K562 (cell line): ENCODE results near the gene SREBF1. TPM values are rescaled to one million over a fixed set of nuclear protein-coding genes. Genes with fewer than 3 reads are reported as not detected.

ENCODE experiments used
- CBX3 ChIP-seq, 2 experiments: IDR thresholded peaks; 1 replicate in 1 of 2; 2 replicates in 1 of 2; pipeline ENCODE4 v1.6.1; 2012; ENCODE audit warnings: inconsistent platforms in 2 of 2, low read length in 2 of 2, borderline replicate concordance in 1 of 2, control low read depth in 1 of 2
- DMBX1 ChIP-seq: fragments of 250-450 bp; sonication (Bioruptor Pico); IDR thresholded peaks from 2 replicates; pipeline ENCODE4 v1.8.0; 2022; ENCODE audit warnings: inconsistent platforms, mild to moderate bottlenecking, moderate library complexity, borderline replicate concordance
- FOXK1 ChIP-seq: sonication (generic); formaldehyde crosslinking; IDR thresholded peaks from 2 replicates; pipeline ENCODE4 v1.8.0; 2022; ENCODE audit warnings: missing genetic modification reagents, mild to moderate bottlenecking, borderline replicate concordance
- HNRNPUL1 ChIP-seq: fragments of 200-400 bp; formaldehyde crosslinking; IDR thresholded peaks from 2 replicates; pipeline ENCODE4 v1.6.1; 2017; ENCODE audit warnings: low read length
- JUND ChIP-seq, 2 experiments: IDR thresholded peaks; 2 replicates in 1 of 2; 3 replicates in 1 of 2; pipeline ENCODE4 v1.6.1; 2011; ENCODE audit warnings: borderline replicate concordance in 2 of 2, low read depth in 2 of 2, low read length in 2 of 2, improper control_type of control experiment in 1 of 2, missing biosample characterization in 1 of 2, missing genetic modification characterization in 1 of 2, missing genetic modification reagents in 1 of 2
- KAT7 ChIP-seq: sonication (generic); formaldehyde crosslinking; IDR thresholded peaks from 2 replicates; pipeline ENCODE4 v1.8.0; 2022; ENCODE audit warnings: missing genetic modification reagents, mild to moderate bottlenecking, borderline replicate concordance
- KHSRP ChIP-seq: fragments of 450-650 bp; IDR thresholded peaks from 2 replicates; pipeline ENCODE4 v1.6.1; 2017
- NCOR1 ChIP-seq: fragments of 450-650 bp; IDR thresholded peaks from 2 replicates; pipeline ENCODE4 v1.6.1; 2016; ENCODE audit warnings: mild to moderate bottlenecking, moderate library complexity
- NEUROD1 ChIP-seq: fragments of 150-350 bp; IDR thresholded peaks from 2 replicates; pipeline ENCODE4 v1.6.1; 2014; ENCODE audit warnings: borderline replicate concordance, low read length, low read depth; ENCODE audit not compliant: partially characterized antibody
- NFXL1 ChIP-seq: fragments of 450-650 bp; formaldehyde crosslinking; IDR thresholded peaks from 2 replicates; pipeline ENCODE4 v1.4.0; 2021; ENCODE audit warnings: mild to moderate bottlenecking
- POLR2G ChIP-seq: fragments of 200-400 bp; formaldehyde crosslinking; IDR thresholded peaks from 2 replicates; pipeline ENCODE4 v1.6.1; 2017; ENCODE audit warnings: low read depth, mild to moderate bottlenecking, antibody characterized with exemption, low read length, moderate library complexity
- POLR3G ChIP-seq: IDR thresholded peaks from 2 replicates; pipeline ENCODE4 v1.6.1; 2011; ENCODE audit not compliant: insufficient read length, insufficient replicate concordance; ENCODE audit errors: extremely low read depth
- PRPF4 ChIP-seq: fragments of 200-400 bp; formaldehyde crosslinking; IDR thresholded peaks from one replicate; pipeline ENCODE4 v1.6.1; 2017; ENCODE audit warnings: low read length, low read depth, mild to moderate bottlenecking; ENCODE audit not compliant: insufficient read depth, poor library complexity, severe bottlenecking
- RBM39 ChIP-seq: fragments of 200-400 bp; formaldehyde crosslinking; optimal IDR thresholded peaks from 2 replicates; pipeline ENCODE3; 2018; ENCODE audit warnings: low read depth, low read length
- RHOXF2B ChIP-seq: fragments of 250-450 bp; sonication (Bioruptor Pico); conservative IDR thresholded peaks from 2 replicates; pipeline ENCODE4 v1.5.1; 2021
- SAP30 ChIP-seq: fragments of 200-600 bp; sonication (generic); IDR thresholded peaks from 2 replicates; pipeline ENCODE4 v1.6.1; 2012; ENCODE audit warnings: borderline replicate concordance, low read depth, mild to moderate bottlenecking, moderate library complexity, low read length, control low read depth, inconsistent platforms; ENCODE audit not compliant: insufficient read depth, poor library complexity, severe bottlenecking
- SUPT5H ChIP-seq: fragments of 450-650 bp; IDR thresholded peaks from 2 replicates; pipeline ENCODE4 v1.6.1; 2016
- TAF9B ChIP-seq: fragments of 450-650 bp; IDR thresholded peaks from 2 replicates; pipeline ENCODE4 v1.6.1; 2018; ENCODE audit warnings: mild to moderate bottlenecking; ENCODE audit not compliant: partially characterized antibody
- TFAP4 ChIP-seq: sonication (generic); formaldehyde crosslinking; IDR thresholded peaks from 2 replicates; pipeline ENCODE4 v1.8.0; 2022; ENCODE audit warnings: missing genetic modification reagents, mild to moderate bottlenecking, moderate library complexity, borderline replicate concordance
- ZBTB7A ChIP-seq: IDR thresholded peaks from 2 replicates; pipeline ENCODE4 v1.6.1; 2011; ENCODE audit warnings: low read depth, mild to moderate bottlenecking, low read length, moderate library complexity, borderline replicate concordance; ENCODE audit not compliant: control insufficient read depth
- ZFP36 ChIP-seq: fragments of 150-350 bp; IDR thresholded peaks from 2 replicates; pipeline ENCODE4 v1.6.1; 2018; ENCODE audit warnings: low read length, low read depth; ENCODE audit not compliant: partially characterized antibody
- ZNF395 ChIP-seq: fragments of 200-800 bp; sonication (Bioruptor generic); IDR thresholded peaks from 2 replicates; pipeline ENCODE4 v1.6.1; 2017; ENCODE audit warnings: missing genetic modification characterization, missing compliant biosample characterization
- ZNF778 ChIP-seq: fragments of 450-650 bp; formaldehyde crosslinking; IDR thresholded peaks from 2 replicates; pipeline ENCODE4 v1.4.0; 2020; ENCODE audit warnings: mild to moderate bottlenecking, moderate library complexity
- polyA plus RNA-seq, 8 experiments: library from polyadenylated mRNA; depleted of rRNA in 4 of 8; stranded (reverse) in 5 of 8; unstranded in 3 of 8; fragments of >200 nt; fragmentation: Nextera tagmentation in 2 of 8; fragmentation: Illumina TruSeq in 1 of 8; extraction: Ambion mirVana in 2 of 8; extraction: Trizol in 1 of 8; gene quantifications; 2 replicates each; pipeline versions ENCODE4 v1.2.1 to v1.2.3, GENCODE V29; 2011 to 2014; ENCODE audit warnings: inconsistent platforms in 1 of 8, missing spikeins in 1 of 8
- total RNA-seq, 7 experiments: library from RNA; depleted of rRNA in 6 of 7; stranded (reverse); fragments of >200 nt in 6 of 7; fragmentation: Illumina TruSeq in 2 of 7; extraction: Trizol in 2 of 7; gene quantifications; 2 replicates each; pipeline versions ENCODE4 v1.2.1 to v1.2.3, GENCODE V29; 2011 to 2021; ENCODE audit warnings: low replicate concordance in 1 of 7
- TF ChIP-seq, protein P1 (sequence below): fragments of 250-450 bp; sonication (Bioruptor Pico); IDR thresholded peaks from 2 replicates; pipeline ENCODE4 v1.9.0; 2021; ENCODE audit warnings: mild to moderate bottlenecking, inconsistent platforms

SREBF1 gene
- total and polyA plus RNA-seq, 9 of the 15 experiments (the other 6 are each of a cell fraction or from before 2014, with no cell fraction given): 1.6 to 169 (median 69.4) TPM

DNA sequence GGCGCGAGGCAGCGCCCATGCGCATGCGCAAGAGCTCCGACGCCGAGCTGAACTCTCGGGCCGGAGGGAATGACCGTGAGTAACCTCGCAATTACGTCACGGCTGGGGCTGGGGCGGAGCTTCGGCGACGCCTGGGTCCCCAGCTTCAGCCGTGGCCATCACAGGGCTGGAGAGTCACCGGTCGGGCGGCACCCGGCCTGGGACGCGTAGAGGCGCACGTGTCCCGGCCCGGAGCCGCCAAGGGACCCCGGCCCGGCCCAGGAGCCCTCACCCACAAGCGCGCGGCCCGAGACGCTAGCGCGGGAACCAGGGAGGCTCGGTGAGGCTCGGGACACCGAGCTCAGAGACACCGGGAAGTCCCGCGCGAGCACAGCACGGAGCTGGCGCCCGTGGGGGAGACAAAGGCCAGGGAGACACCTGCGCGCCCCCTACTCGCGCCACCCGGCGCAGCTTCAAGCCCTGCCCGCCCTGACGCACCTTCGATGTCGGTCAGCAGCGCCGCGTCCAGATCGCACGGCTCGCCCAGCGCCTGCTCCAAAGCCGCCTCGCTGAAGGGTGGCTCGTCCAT lies 452 bp downstream of the SREBF1 start (continued):
- TF ChIP-seq SAP30 (peak; percentile 71), NEUROD1 (peak; percentile 58), PRPF4 (peak; percentile 36), TFAP4 (CRISPR knock-in tag) (peak; percentile 87), NFXL1 (CRISPR knock-in tag) (no peak), ZBTB7A (peak; percentile 59; the same call in 1 of the 2 replicates), SUPT5H (peak; percentile 94), POLR2G (peak; percentile 94), FOXK1 (CRISPR knock-in tag) (no peak), ZNF395 (CRISPR knock-in tag) (peak; percentile 9), TAF9B (peak; percentile 58), RBM39 (no peak), DMBX1 (CRISPR knock-in tag) (no peak), ZFP36 (peak; percentile 96), CBX3 (IDR thresholded peaks at IDR 0.05; ENCODE audit: borderline replicate concordance in 1 of 2, low read length in 2 of 2) (peak in 1 of 2 experiments; percentile 73; a peak in 1 of 3 replicates), HNRNPUL1 (no peak), NCOR1 (peak; percentile 89), ZNF778 (CRISPR knock-in tag) (no peak), KHSRP (no peak), KAT7 (CRISPR knock-in tag) (peak; percentile 89), RHOXF2B (no peak), POLR3G (no peak), JUND (IDR thresholded peaks at IDR 0.05; ENCODE audit: borderline replicate concordance, low read depth, low read length) (peak; percentile 86), JUND (tag; IDR thresholded peaks at IDR 0.05; ENCODE audit: borderline replicate concordance, low read depth, low read length) (peak; percentile 67; the same call in 1 of the 3 replicates)
- TF ChIP-seq, protein P1, sequence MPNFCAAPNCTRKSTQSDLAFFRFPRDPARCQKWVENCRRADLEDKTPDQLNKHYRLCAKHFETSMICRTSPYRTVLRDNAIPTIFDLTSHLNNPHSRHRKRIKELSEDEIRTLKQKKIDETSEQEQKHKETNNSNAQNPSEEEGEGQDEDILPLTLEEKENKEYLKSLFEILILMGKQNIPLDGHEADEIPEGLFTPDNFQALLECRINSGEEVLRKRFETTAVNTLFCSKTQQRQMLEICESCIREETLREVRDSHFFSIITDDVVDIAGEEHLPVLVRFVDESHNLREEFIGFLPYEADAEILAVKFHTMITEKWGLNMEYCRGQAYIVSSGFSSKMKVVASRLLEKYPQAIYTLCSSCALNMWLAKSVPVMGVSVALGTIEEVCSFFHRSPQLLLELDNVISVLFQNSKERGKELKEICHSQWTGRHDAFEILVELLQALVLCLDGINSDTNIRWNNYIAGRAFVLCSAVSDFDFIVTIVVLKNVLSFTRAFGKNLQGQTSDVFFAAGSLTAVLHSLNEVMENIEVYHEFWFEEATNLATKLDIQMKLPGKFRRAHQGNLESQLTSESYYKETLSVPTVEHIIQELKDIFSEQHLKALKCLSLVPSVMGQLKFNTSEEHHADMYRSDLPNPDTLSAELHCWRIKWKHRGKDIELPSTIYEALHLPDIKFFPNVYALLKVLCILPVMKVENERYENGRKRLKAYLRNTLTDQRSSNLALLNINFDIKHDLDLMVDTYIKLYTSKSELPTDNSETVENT (CRISPR knock-in tag): peak; percentile 80
